GM12878 (cell line): ENCODE measurements around the gene JDP2. TPM values are rescaled to one million over a fixed set of nuclear protein-coding genes. Genes with fewer than 3 reads are reported as not detected.
A peak's percentile ranks its signal among the peaks of the same experiment; 100 is the strongest.

ENCODE experiments used
- ATF2 ChIP-seq: IDR thresholded peaks from 2 replicates; pipeline ENCODE4 v1.6.1; 2012; ENCODE audit warnings: low read length, inconsistent platforms
- BCLAF1 ChIP-seq: fragments of 450-650 bp; IDR thresholded peaks from 2 replicates; pipeline ENCODE4 v1.6.1; 2017; ENCODE audit warnings: antibody characterized with exemption, mild to moderate bottlenecking, moderate library complexity
- CBX3 ChIP-seq: fragments of 200-600 bp; sonication (generic); IDR thresholded peaks from 2 replicates; pipeline ENCODE4 v1.6.1; 2016; ENCODE audit warnings: low read depth, borderline replicate concordance
- CHD4 ChIP-seq: fragments of 200-600 bp; sonication (generic); IDR thresholded peaks from 2 replicates; pipeline ENCODE4 v1.6.1; 2016; ENCODE audit warnings: mild to moderate bottlenecking
- CUX1 ChIP-seq: IDR thresholded peaks from 2 replicates; pipeline ENCODE4 v1.6.1; 2012; ENCODE audit warnings: improper control_type of control experiment, low read depth, low read length; ENCODE audit not compliant: insufficient replicate concordance
- IRF3 ChIP-seq: fragments of 450-650 bp; IDR thresholded peaks from 2 replicates; pipeline ENCODE4 v1.6.1; 2014; ENCODE audit warnings: mild to moderate bottlenecking
- MTA3 ChIP-seq: IDR thresholded peaks from 2 replicates; pipeline ENCODE4 v1.6.1; 2012; ENCODE audit warnings: low read length, inconsistent platforms, borderline replicate concordance
- NR2C2 ChIP-seq: IDR thresholded peaks from 2 replicates; pipeline ENCODE4 v1.6.1; 2011; ENCODE audit warnings: borderline replicate concordance, low read depth; ENCODE audit not compliant: control insufficient read depth, insufficient read length
- SREBF1 ChIP-seq: IDR thresholded peaks from 2 replicates; pipeline ENCODE4 v1.6.1; 2012; ENCODE audit warnings: mild to moderate bottlenecking, low read length
- USF2 ChIP-seq: IDR thresholded peaks from 2 replicates; pipeline ENCODE4 v1.6.1; 2011; ENCODE audit warnings: low read depth, low read length, improper control_type of control experiment, borderline replicate concordance
- WRNIP1 ChIP-seq: IDR thresholded peaks from 2 replicates; pipeline ENCODE4 v1.6.1; 2011; ENCODE audit warnings: low read depth, low read length, improper control_type of control experiment, borderline replicate concordance
- YY1 ChIP-seq: IDR thresholded peaks from 2 replicates; pipeline ENCODE4 v1.6.1; 2011; ENCODE audit warnings: low read depth, mild to moderate bottlenecking, low read length
- ZBED1 ChIP-seq: IDR thresholded peaks from 2 replicates; pipeline ENCODE4 v1.6.1; 2016; ENCODE audit warnings: borderline replicate concordance
- ZNF207 ChIP-seq: fragments of 450-650 bp; IDR thresholded peaks from 2 replicates; pipeline ENCODE4 v1.6.1; 2014; ENCODE audit warnings: antibody characterized with exemption, mild to moderate bottlenecking, borderline replicate concordance
- polyA plus RNA-seq, 11 experiments: library from polyadenylated mRNA; depleted of rRNA in 4 of 11; unstranded in 6 of 11; stranded (reverse) in 5 of 11; fragments of >200 nt; fragmentation: Nextera tagmentation in 4 of 11; fragmentation: Illumina TruSeq in 1 of 11; extraction: Ambion mirVana in 4 of 11; extraction: Trizol in 1 of 11; gene quantifications; 1 replicate in 1 of 11; 2 replicates in 10 of 11; pipeline versions ENCODE4 v1.2.1 to v1.2.3, GENCODE V29; 2011 to 2016; ENCODE audit warnings: inconsistent platforms in 2 of 11, missing spikeins in 2 of 11, low read depth in 1 of 11
- total RNA-seq, 4 experiments: library from RNA; depleted of rRNA in 3 of 4; stranded (reverse); fragments of >200 nt in 3 of 4; fragmentation: Illumina TruSeq in 1 of 4; extraction: Trizol in 1 of 4; gene quantifications; 2 replicates each; pipeline versions ENCODE4 v1.2.1 to v1.2.3, GENCODE V29; 2013 to 2021

Gene JDP2
- total and polyA plus RNA-seq, 10 of the 15 experiments (the other 5 are each of a cell fraction or from before 2014, with no cell fraction given), result 0.71 to 21.3 (median 11.2) TPM

GRCh38 chr14:75522224-75522982 lies 94.6 kb downstream of the JDP2 start, which contains the start of gene BATF (continued):
- no peak for TF ChIP-seq CHD4
- TF ChIP-seq IRF3, result no peak
- TF ChIP-seq ATF2, result peak; percentile 75; the same call in 1 of the 2 replicates
- no peak for TF ChIP-seq WRNIP1
- TF ChIP-seq ZNF207, result no peak
- peak; percentile 73 for TF ChIP-seq USF2
- TF ChIP-seq ZBED1, result peak; percentile 36; the same call in 1 of the 2 replicates
- no peak for TF ChIP-seq SREBF1
- peak; percentile 89 for TF ChIP-seq YY1
- no peak for TF ChIP-seq CBX3
- peak; percentile 88; the same call in 1 of the 2 replicates for TF ChIP-seq MTA3
- TF ChIP-seq CUX1, result peak; percentile 75
- no peak for TF ChIP-seq BCLAF1
- TF ChIP-seq NR2C2, result no peak
